CD14-positive monocyte (primary cell): ENCODE data around the gene C18orf63. TPM values are rescaled to one million over a fixed set of nuclear protein-coding genes. Genes with fewer than 3 reads are reported as not detected.

Experiments used
- DNase-seq, 3 donors: peaks; one replicate each; pipeline ENCODE4 v3.0.0-alpha.2; 2011 to 2022
- H2AFZ ChIP-seq: 2 replicates; pipeline ENCODE4 v1.6.0; 2012; ENCODE audit warnings: mild to moderate bottlenecking, low read depth, low read length, inconsistent platforms; ENCODE audit not compliant: insufficient read depth, poor library complexity, severe bottlenecking
- H3K27ac ChIP-seq, 2 donors: 1 replicate in 1 of 2; 2 replicates in 1 of 2; pipeline ENCODE4 v1.5.1; 2012 to 2013; ENCODE audit warnings: low read length in 2 of 2, control low read depth in 1 of 2, inconsistent platforms in 1 of 2, low read depth in 1 of 2, mild to moderate bottlenecking in 1 of 2
- H3K27me3 ChIP-seq, 2 donors: one replicate each; pipeline versions ENCODE4 v1.6.0 to v1.6.1; 2011 to 2013; ENCODE audit warnings: low read length in 2 of 2; ENCODE audit not compliant: control insufficient read depth in 2 of 2, insufficient read depth in 2 of 2
- H3K36me3 ChIP-seq, 2 donors: replicated peaks in 1 of 2; 1 replicate in 1 of 2; 2 replicates in 1 of 2; pipeline versions ENCODE4 v1.5.1 to v1.6.1; 2012 to 2013; ENCODE audit warnings: low read length in 2 of 2, control low read depth in 1 of 2, inconsistent platforms in 1 of 2, mild to moderate bottlenecking in 1 of 2; ENCODE audit not compliant: insufficient read depth in 2 of 2, control insufficient read depth in 1 of 2
- H3K4me1 ChIP-seq, 2 donors: 1 replicate in 1 of 2; 2 replicates in 1 of 2; pipeline versions ENCODE4 v1.5.1 to v1.6.1; 2012 to 2013; ENCODE audit warnings: low read length in 2 of 2, control low read depth in 1 of 2, inconsistent platforms in 1 of 2, mild to moderate bottlenecking in 1 of 2, moderate library complexity in 1 of 2; ENCODE audit not compliant: insufficient read depth in 2 of 2, control insufficient read depth in 1 of 2
- H3K4me2 ChIP-seq: replicated peaks from 2 replicates; pipeline ENCODE3; 2012; ENCODE audit warnings: low read length, moderate library complexity, mild to moderate bottlenecking; ENCODE audit not compliant: poor library complexity, severe bottlenecking; ENCODE audit errors: extremely low read depth
- H3K4me3 ChIP-seq, 3 experiments: fragments of 200-600 bp in 1 of 3; sonication (generic) in 1 of 3; replicated peaks in 1 of 3; 1 replicate in 2 of 3; 2 replicates in 1 of 3; pipeline ENCODE4 v1.5.1; 2011 to 2013; ENCODE audit warnings: low read length in 3 of 3, mild to moderate bottlenecking in 3 of 3, control low read depth in 2 of 3, low read depth in 2 of 3, inconsistent platforms in 1 of 3, moderate library complexity in 1 of 3
- H3K79me2 ChIP-seq: 2 replicates; pipeline ENCODE4 v1.6.0; 2012; ENCODE audit warnings: mild to moderate bottlenecking, control low read depth, inconsistent platforms, low read length, moderate library complexity; ENCODE audit not compliant: insufficient read depth
- H3K9ac ChIP-seq: 2 replicates; pipeline ENCODE4 v1.6.0; 2017; ENCODE audit warnings: low read length, mild to moderate bottlenecking; ENCODE audit not compliant: insufficient read depth, poor library complexity, severe bottlenecking
- H3K9me3 ChIP-seq, 2 donors: replicated peaks in 1 of 2; 1 replicate in 1 of 2; 2 replicates in 1 of 2; pipeline versions ENCODE4 v1.5.1 to v1.6.1; 2012 to 2013; ENCODE audit warnings: low read length in 2 of 2, control low read depth in 1 of 2; ENCODE audit not compliant: control insufficient read depth in 1 of 2, insufficient read depth in 1 of 2
- H4K20me1 ChIP-seq: 2 replicates; pipeline ENCODE4 v1.6.0; 2012; ENCODE audit warnings: mild to moderate bottlenecking, low read length, control low read depth, moderate library complexity; ENCODE audit not compliant: insufficient read depth
- H3K27ac Mint-ChIP-seq, 7 donors: one replicate each; pipeline ENCODE4 v1.8.0; 2020; ENCODE audit warnings: mild to moderate bottlenecking in 7 of 7, mixed read lengths in 7 of 7, moderate library complexity in 6 of 7, inconsistent platforms in 2 of 7
- H3K27me3 Mint-ChIP-seq, 3 donors: one replicate each; pipeline ENCODE4 v1.8.0; 2021 to 2022; ENCODE audit warnings: low read depth in 3 of 3, mild to moderate bottlenecking in 3 of 3, mixed read lengths in 3 of 3, moderate library complexity in 3 of 3, inconsistent platforms in 1 of 3
- H3K36me3 Mint-ChIP-seq, 2 donors: one replicate each; pipeline ENCODE4 v1.8.0; 2020; ENCODE audit warnings: mixed read lengths in 2 of 2, inconsistent platforms in 1 of 2, mild to moderate bottlenecking in 1 of 2
- H3K4me1 Mint-ChIP-seq: one replicate; pipeline ENCODE4 v1.8.0; 2020; ENCODE audit warnings: mild to moderate bottlenecking, mixed read lengths
- H3K4me3 Mint-ChIP-seq, 2 donors: one replicate each; pipeline ENCODE4 v1.8.0; 2020; ENCODE audit warnings: mild to moderate bottlenecking in 2 of 2, mixed read lengths in 2 of 2, moderate library complexity in 1 of 2
- H3K9me3 Mint-ChIP-seq, 7 donors: one replicate each; pipeline ENCODE4 v1.8.0; 2020 to 2022; ENCODE audit warnings: mixed read lengths in 7 of 7, mild to moderate bottlenecking in 6 of 7, moderate library complexity in 6 of 7, inconsistent platforms in 2 of 7
- CTCF ChIP-seq: fragments of 200-600 bp; IDR thresholded peaks from one replicate; pipeline ENCODE4 v1.8.0; 2022; ENCODE audit warnings: antibody characterized with exemption, mild to moderate bottlenecking
- WGBS: methylation state at CpG from one replicate; pipeline ENCODE4 v1.1.5; 2013; ENCODE audit warnings: missing lambda C conversion rate; ENCODE audit not compliant: insufficient coverage; 5-methylcytosine and 5-hydroxymethylcytosine counted together
- intact Hi-C, 2 donors: fragments of 100-400 bp; cut with micrococcal nuclease; formaldehyde crosslinking; loops; one replicate each; pipeline versions ENCODE4 v1.15.0 to v1.15.1; 2023
- polyA plus RNA-seq, 3 donors: library from polyadenylated mRNA; depleted of rRNA in 1 of 3; unstranded in 2 of 3; stranded (reverse) in 1 of 3; fragments of 300-500 nt in 2 of 3; fragments of >200 nt in 1 of 3; fragmentation: Illumina TruSeq in 2 of 3; gene quantifications; 1 replicate in 2 of 3; 2 replicates in 1 of 3; pipeline ENCODE4 v1.2.3, GENCODE V29; 2012 to 2021

The C18orf63 gene
- polyA plus RNA-seq, 3 donors: not detected

- 89% methylated on average over 3 of the region's 4 CpGs for WGBS
- Mint-ChIP-seq H3K9me3 (peaks cover 0 to 2% (median 0%) of the 10 kb centered on the region in 7 donors), H3K27ac (no peak overlapping the region), H3K36me3 (peaks cover 3 to 10% of the 10 kb centered on the region in 2 donors), H3K4me3 (no peak overlapping the region), H3K4me1 (peaks cover 1% of the 10 kb centered on the region), H3K27me3 (peaks cover 0 to 2% (median 1%) of the 10 kb centered on the region in 3 donors)
- Histone ChIP-seq H2AFZ (no peak overlapping the region), H4K20me1 (no peaks in the 10 kb centered on the region), H3K9ac (no peak overlapping the region), H3K27ac (no peak overlapping the region), H3K4me2 (no peak overlapping the region), H3K36me3 (no peaks in the 10 kb centered on the region), H3K79me2 (no peaks in the 10 kb centered on the region), H3K4me1 (no peaks in the 10 kb centered on the region), H3K9me3 (no peaks in the 10 kb centered on the region), H3K27me3 (no peaks in the 10 kb centered on the region), H3K4me3 (no peak overlapping the region)
- DNase-seq: no peak
- TF ChIP-seq CTCF: no peak
- intact Hi-C loops: no loop called here
These were observed 40.9 kb upstream of the C18orf63 start for GRCh38 chr18:74274700-74275099.

GRCh38 chr18:74275736-74276135 lies 39.9 kb upstream of the C18orf63 start:
- WGBS: 98% methylated on average over 9 of the region's 11 CpGs
- H3K36me3 Mint-ChIP-seq: peaks cover 3 to 10% of the 10 kb centered on the region in 2 donors

More at GRCh38 chr18:74275736-74276135, 39.9 kb upstream of the C18orf63 start:
- H3K27ac ChIP-seq: no peak overlapping the region
- no peaks in the 10 kb centered on the region for H3K27me3 ChIP-seq
- intact Hi-C loops: no loop called here
- Mint-ChIP-seq H3K4me3 (no peak overlapping the region), H3K9me3 (peaks cover 0 to 2% (median 0%) of the 10 kb centered on the region in 7 donors), H3K27me3 (no peaks in the 10 kb centered on the region), H3K4me1 (peaks cover 1% of the 10 kb centered on the region), H3K27ac (peak overlapping the region in 1 of 7 donors; percentile 75)
- H3K9ac ChIP-seq: no peak overlapping the region
- H4K20me1 ChIP-seq: no peaks in the 10 kb centered on the region
- no peaks in the 10 kb centered on the region for H3K36me3 ChIP-seq
- TF ChIP-seq CTCF: no peak
- DNase-seq: no peak
- H2AFZ ChIP-seq: no peak overlapping the region
- no peak overlapping the region for H3K4me2 ChIP-seq
- no peaks in the 10 kb centered on the region for H3K4me1 ChIP-seq
- no peaks in the 10 kb centered on the region for H3K79me2 ChIP-seq
- no peaks in the 10 kb centered on the region for H3K9me3 ChIP-seq
- H3K4me3 ChIP-seq: no peak overlapping the region
